Measurements from ENCODE around the gene GDPD5. TPM values are rescaled to one million over a fixed set of nuclear protein-coding genes. Genes with fewer than 3 reads are reported as not detected.
A peak's percentile ranks its signal among the peaks of the same experiment; 100 is the strongest.

GDPD5 gene
- total and polyA plus RNA-seq, 9 donors = 12.8 to 33.2 (median 20.7) TPM

- 0% methylated on average over 3 of the region's 11 CpGs for WGBS (ENCODE audit: insufficient coverage)
- H3K27ac ChIP-seq (ENCODE audit: low read length) = peak overlapping the region; percentile 97
- peak overlapping the region; percentile 99 for H3K4me3 ChIP-seq (ENCODE audit: low read length)
- H3K36me3 ChIP-seq (ENCODE audit: control insufficient read depth, insufficient read depth, low read length) = peaks cover 45% of the 10 kb centered on the region
- H3K27me3 ChIP-seq (ENCODE audit: control insufficient read depth, insufficient read depth, low read length) = no peaks in the 10 kb centered on the region
- no peak for DNase-seq
- H3K4me1 ChIP-seq (ENCODE audit: control insufficient read depth, insufficient read depth, low read length) = peaks cover 15% of the 10 kb centered on the region
- H3K9me3 ChIP-seq (replicated peaks; ENCODE audit: control insufficient read depth, low read depth, low read length) = no peaks in the 10 kb centered on the region
Measured at GRCh38 chr11:75400146-75400865, 125.4 kb downstream of the GDPD5 start.

DNA sequence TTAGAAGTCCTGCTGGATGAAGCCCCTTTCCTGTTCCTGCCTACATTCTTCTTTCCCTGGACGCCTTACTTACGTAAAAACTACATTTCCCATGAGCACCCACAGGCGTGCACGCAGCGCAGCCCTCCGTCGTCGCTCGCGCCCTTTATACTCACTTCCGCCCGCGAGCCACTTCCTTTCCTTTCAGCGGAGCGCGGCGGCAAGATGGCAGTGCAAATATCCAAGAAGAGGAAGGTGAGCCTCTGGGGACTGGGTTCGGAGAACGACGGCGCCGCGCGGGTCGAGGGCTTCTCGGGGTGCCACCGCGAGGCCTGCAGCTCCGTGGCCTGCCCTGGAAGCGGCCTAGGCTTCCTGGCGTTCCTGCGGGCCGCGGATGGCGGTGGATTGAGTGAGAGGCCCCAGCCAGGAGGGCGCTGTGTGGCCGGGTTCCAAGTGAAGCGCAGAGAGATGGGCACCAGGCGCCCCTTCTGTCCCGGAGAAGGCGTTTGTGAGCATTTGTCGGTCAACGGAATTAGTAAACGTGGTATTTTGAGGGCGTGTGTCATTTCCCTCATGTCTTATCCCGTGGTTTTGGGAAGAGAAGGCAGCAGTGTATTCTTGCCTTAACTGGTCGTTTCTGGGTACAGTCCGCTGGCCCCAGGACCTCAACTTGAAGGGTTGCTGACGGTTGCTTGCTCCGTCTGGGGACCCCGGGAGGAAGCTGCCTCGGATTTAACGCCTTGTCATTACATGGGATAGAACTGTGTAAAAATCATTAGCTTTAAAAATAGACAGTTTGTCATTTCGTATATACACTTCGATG, 126.2 kb downstream of the GDPD5 start, which contains the start of gene RPS3:
Gene RPS3, plus strand, starts transcription at position 175 of the 802 bp plus-strand sequence. Its CDS starts 30 bp downstream, at position 205.
- WGBS (ENCODE audit: insufficient coverage) = under 1% methylated on average over 35 of the region's 55 CpGs
- Histone ChIP-seq H3K4me1 (ENCODE audit: control insufficient read depth, insufficient read depth, low read length) (peaks cover 15% of the 10 kb centered on the region), H3K27me3 (ENCODE audit: control insufficient read depth, insufficient read depth, low read length) (no peaks in the 10 kb centered on the region), H3K9me3 (replicated peaks; ENCODE audit: control insufficient read depth, low read depth, low read length) (no peaks in the 10 kb centered on the region), H3K4me3 (ENCODE audit: low read length) (peak within 1 kb of the TSS; percentile 99), H3K27ac (ENCODE audit: low read length) (peak within 1 kb of the TSS; percentile 97), H3K36me3 (ENCODE audit: control insufficient read depth, insufficient read depth, low read length) (peaks cover 38% of the 10 kb centered on the region)
- DNase-seq = peak; percentile 98

- DNase-seq = no peak
- H3K27me3 ChIP-seq (ENCODE audit: control insufficient read depth, insufficient read depth, low read length) = no peaks in the 10 kb centered on the region
- H3K4me1 ChIP-seq (ENCODE audit: control insufficient read depth, insufficient read depth, low read length) = peaks cover 15% of the 10 kb centered on the region
- WGBS (ENCODE audit: insufficient coverage) = 70% methylated on average over 2 of the region's 8 CpGs
- H3K27ac ChIP-seq (ENCODE audit: low read length) = no peak overlapping the region
- H3K4me3 ChIP-seq (ENCODE audit: low read length) = no peak overlapping the region
- H3K9me3 ChIP-seq (replicated peaks; ENCODE audit: control insufficient read depth, low read depth, low read length) = no peaks in the 10 kb centered on the region
- peaks cover 32% of the 10 kb centered on the region for H3K36me3 ChIP-seq (ENCODE audit: control insufficient read depth, insufficient read depth, low read length)
Measured at GRCh38 chr11:75398906-75399305, 126.8 kb downstream of the GDPD5 start.

- 79% methylated on average over 5 of the region's 8 CpGs for WGBS (ENCODE audit: insufficient coverage)
- no peak for DNase-seq
- Histone ChIP-seq H3K4me3 (ENCODE audit: low read length) (no peak overlapping the region), H3K36me3 (ENCODE audit: control insufficient read depth, insufficient read depth, low read length) (no peaks in the 10 kb centered on the region), H3K4me1 (ENCODE audit: control insufficient read depth, insufficient read depth, low read length) (no peaks in the 10 kb centered on the region), H3K27ac (ENCODE audit: low read length) (no peak overlapping the region), H3K27me3 (ENCODE audit: control insufficient read depth, insufficient read depth, low read length) (peaks cover 5% of the 10 kb centered on the region), H3K9me3 (replicated peaks; ENCODE audit: control insufficient read depth, low read depth, low read length) (no peaks in the 10 kb centered on the region)
Measured at GRCh38 chr11:75394085-75394840, 131.5 kb downstream of the GDPD5 start.

GRCh38 chr11:75389925-75390324, 135.8 kb downstream of the GDPD5 start:
- no peak overlapping the region for H3K27ac ChIP-seq (ENCODE audit: low read length)
- peaks cover 8% of the 10 kb centered on the region for H3K27me3 ChIP-seq (ENCODE audit: control insufficient read depth, insufficient read depth, low read length)
- peaks cover 8% of the 10 kb centered on the region for H3K4me1 ChIP-seq (ENCODE audit: control insufficient read depth, insufficient read depth, low read length)
- no peaks in the 10 kb centered on the region for H3K36me3 ChIP-seq (ENCODE audit: control insufficient read depth, insufficient read depth, low read length)
- no CpG with 5 or more reads among the region's 7 CpGs for WGBS (ENCODE audit: insufficient coverage)
- no peaks in the 10 kb centered on the region for H3K9me3 ChIP-seq (replicated peaks; ENCODE audit: control insufficient read depth, low read depth, low read length)
- no peak for DNase-seq
- H3K4me3 ChIP-seq (ENCODE audit: low read length) = no peak overlapping the region

- DNase-seq = no peak
- no CpG with 5 or more reads among the region's 11 CpGs for WGBS (ENCODE audit: insufficient coverage)
- Histone ChIP-seq H3K9me3 (replicated peaks; ENCODE audit: control insufficient read depth, low read depth, low read length) (no peaks in the 10 kb centered on the region), H3K27me3 (ENCODE audit: control insufficient read depth, insufficient read depth, low read length) (peaks cover 8% of the 10 kb centered on the region), H3K4me3 (ENCODE audit: low read length) (no peak overlapping the region), H3K27ac (ENCODE audit: low read length) (no peak overlapping the region), H3K4me1 (ENCODE audit: control insufficient read depth, insufficient read depth, low read length) (peaks cover 10% of the 10 kb centered on the region), H3K36me3 (ENCODE audit: control insufficient read depth, insufficient read depth, low read length) (no peaks in the 10 kb centered on the region)
Measured at GRCh38 chr11:75389276-75389605, 136.5 kb downstream of the GDPD5 start.

- Histone ChIP-seq H3K27ac (ENCODE audit: low read length) (peak overlapping the region; percentile 51), H3K9me3 (replicated peaks; ENCODE audit: control insufficient read depth, low read depth, low read length) (no peaks in the 10 kb centered on the region), H3K4me1 (ENCODE audit: control insufficient read depth, insufficient read depth, low read length) (peaks cover 11% of the 10 kb centered on the region), H3K36me3 (ENCODE audit: control insufficient read depth, insufficient read depth, low read length) (no peaks in the 10 kb centered on the region), H3K27me3 (ENCODE audit: control insufficient read depth, insufficient read depth, low read length) (peaks cover 8% of the 10 kb centered on the region), H3K4me3 (ENCODE audit: low read length) (no peak overlapping the region)
- DNase-seq = peak; percentile 82
- 29% methylated on average over 6 of the region's 9 CpGs for WGBS (ENCODE audit: insufficient coverage)
Measured at GRCh38 chr11:75388386-75389275, 137.1 kb downstream of the GDPD5 start.

GRCh38 chr11:75387736-75388294, 137.9 kb downstream of the GDPD5 start:
- Histone ChIP-seq H3K9me3 (replicated peaks; ENCODE audit: control insufficient read depth, low read depth, low read length) (no peaks in the 10 kb centered on the region), H3K36me3 (ENCODE audit: control insufficient read depth, insufficient read depth, low read length) (no peaks in the 10 kb centered on the region), H3K27me3 (ENCODE audit: control insufficient read depth, insufficient read depth, low read length) (peaks cover 8% of the 10 kb centered on the region), H3K4me3 (ENCODE audit: low read length) (no peak overlapping the region), H3K27ac (ENCODE audit: low read length) (no peak overlapping the region), H3K4me1 (ENCODE audit: control insufficient read depth, insufficient read depth, low read length) (peaks cover 11% of the 10 kb centered on the region)
- WGBS (ENCODE audit: insufficient coverage) = no CpG with 5 or more reads among the region's 3 CpGs
- no peak for DNase-seq

DNA sequence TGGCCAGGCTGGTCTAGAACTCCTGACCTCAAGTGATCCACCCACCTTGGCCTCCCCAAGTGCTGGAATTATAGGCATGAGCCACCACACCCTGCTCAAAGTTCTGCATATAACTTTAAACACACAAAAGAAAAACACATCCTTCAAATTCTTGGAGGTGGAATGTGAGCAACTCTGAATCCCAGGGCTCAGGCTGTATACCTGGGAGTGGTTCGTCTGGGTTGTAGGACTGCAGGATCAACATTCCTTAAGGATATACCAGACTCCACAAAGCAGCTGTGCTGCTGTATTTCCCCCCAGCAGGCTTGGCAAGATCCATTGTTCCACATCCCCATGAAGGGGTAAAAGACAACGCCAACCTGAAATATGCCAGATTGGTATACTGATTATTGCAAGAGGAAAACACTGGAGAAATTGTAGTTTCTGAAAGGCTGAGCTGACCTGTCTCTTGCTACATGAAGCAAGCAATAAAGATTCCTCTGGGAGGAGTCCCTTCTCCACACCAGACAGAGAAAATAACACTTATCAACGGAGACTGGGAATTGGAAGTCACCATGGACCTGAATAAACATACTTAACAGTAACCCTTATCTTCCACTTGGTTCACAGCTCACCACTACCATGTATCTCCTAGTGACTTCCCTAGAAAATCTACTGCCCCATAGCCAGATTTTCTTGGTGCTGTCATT, 138.7 kb downstream of the GDPD5 start:
- no peak for DNase-seq
- Histone ChIP-seq H3K4me1 (ENCODE audit: control insufficient read depth, insufficient read depth, low read length) (peaks cover 11% of the 10 kb centered on the region), H3K4me3 (ENCODE audit: low read length) (no peak overlapping the region), H3K9me3 (replicated peaks; ENCODE audit: control insufficient read depth, low read depth, low read length) (no peaks in the 10 kb centered on the region), H3K27me3 (ENCODE audit: control insufficient read depth, insufficient read depth, low read length) (peaks cover 8% of the 10 kb centered on the region), H3K36me3 (ENCODE audit: control insufficient read depth, insufficient read depth, low read length) (no peaks in the 10 kb centered on the region), H3K27ac (ENCODE audit: low read length) (no peak overlapping the region)
- 50% methylated on average over 1 of the region's 3 CpGs for WGBS (ENCODE audit: insufficient coverage)
